PC-3 (cell line): ENCODE results near the gene TBCC. TPM values are rescaled to one million over a fixed set of nuclear protein-coding genes. Genes with fewer than 3 reads are reported as not detected.

ENCODE experiments used
- ATAC-seq: fragments of 200-7000 bp; cut with Tn5 transposase; 2 replicates; pipeline ENCODE4 v1.9.1; 2020; ENCODE audit warnings: mild to moderate bottlenecking, moderate library complexity
- BruUV-seq: library from RNA; stranded (reverse); fragments of 400-500 nt; replicated peaks from 2 replicates; lab custom pipeline; 2021; lab: Mats Ljungman, UMichigan
- CTCF ChIA-PET: fragments of 300-600 bp; sonication (Branson Sonifier 250); formaldehyde crosslinking; loops from one replicate; lab custom pipeline; 2022; ENCODE audit warnings: antibody characterized with exemption; lab: Charles Lee
- POLR2A ChIA-PET: fragments of 300-600 bp; sonication (Branson Sonifier 250); formaldehyde crosslinking; loops from one replicate; lab custom pipeline; 2022; ENCODE audit warnings: antibody characterized with exemption; ENCODE audit not compliant: unreplicated experiment; lab: Charles Lee
- DNase-seq: peaks from one replicate; pipeline ENCODE4 v3.0.0-alpha.2; 2015
- H2AFZ ChIP-seq: fragments of 300-600 bp; sonication (generic); 2 replicates; pipeline ENCODE4 v1.6.0; 2016; ENCODE audit warnings: antibody characterized with exemption, low read length
- H3F3A ChIP-seq: fragments of 300-600 bp; sonication (generic); one replicate; pipeline ENCODE4 v1.6.0; 2017; ENCODE audit warnings: antibody characterized with exemption, low read length, control low read depth, mild to moderate bottlenecking; ENCODE audit not compliant: unreplicated experiment
- H3K27ac ChIP-seq: fragments of 300-600 bp; sonication (generic); 2 replicates; pipeline ENCODE4 v1.5.1; 2016; ENCODE audit warnings: mild to moderate bottlenecking, low read length
- H3K27me3 ChIP-seq: fragments of 300-600 bp; sonication (generic); 2 replicates; pipeline ENCODE4 v1.6.1; 2016; ENCODE audit warnings: low read length, mixed read lengths
- H3K36me3 ChIP-seq: fragments of 300-600 bp; sonication (generic); 2 replicates; pipeline ENCODE4 v1.6.1; 2016; ENCODE audit warnings: low read depth, mixed run types, low read length, mixed read lengths
- H3K4me1 ChIP-seq: fragments of 300-600 bp; sonication (generic); 2 replicates; pipeline ENCODE4 v1.5.1; 2016; ENCODE audit warnings: low read length; ENCODE audit not compliant: insufficient read depth
- H3K4me2 ChIP-seq: fragments of 300-600 bp; sonication (generic); 2 replicates; pipeline ENCODE4 v1.6.0; 2016; ENCODE audit warnings: low read length
- H3K4me3 ChIP-seq: fragments of 300-600 bp; sonication (generic); 2 replicates; pipeline ENCODE4 v1.5.1; 2016; ENCODE audit warnings: mild to moderate bottlenecking, low read length, mixed read lengths
- H3K79me2 ChIP-seq: fragments of 300-600 bp; sonication (generic); 2 replicates; pipeline ENCODE4 v1.6.1; 2017; ENCODE audit warnings: low read length, mixed read lengths
- H3K9ac ChIP-seq: fragments of 300-600 bp; sonication (generic); 2 replicates; pipeline ENCODE4 v1.6.0; 2016; ENCODE audit warnings: mild to moderate bottlenecking, low read length
- H3K9me2 ChIP-seq: fragments of 300-600 bp; sonication (generic); replicated peaks from 2 replicates; pipeline ENCODE4 v1.6.1; 2016; ENCODE audit warnings: mixed run types, low read length, mixed read lengths
- H3K9me3 ChIP-seq: fragments of 300-600 bp; sonication (generic); 2 replicates; pipeline ENCODE4 v1.6.1; 2016; ENCODE audit warnings: low read length, mixed read lengths
- H4K20me1 ChIP-seq: fragments of 300-600 bp; sonication (generic); 2 replicates; pipeline ENCODE4 v1.6.1; 2016; ENCODE audit warnings: low read length, mixed read lengths
- CTCF ChIP-seq: fragments of 300-600 bp; sonication (generic); conservative IDR thresholded peaks from 2 replicates; pipeline ENCODE4 v1.5.1; 2017; ENCODE audit warnings: antibody characterized with exemption, low read depth, mild to moderate bottlenecking, low read length
- EZH2 ChIP-seq: fragments of 300-600 bp; sonication (generic); IDR thresholded peaks from one replicate; pipeline ENCODE4 v1.6.1; 2017; ENCODE audit warnings: antibody characterized with exemption, mild to moderate bottlenecking, low read length; ENCODE audit not compliant: unreplicated experiment
- EZH2phosphoT487 ChIP-seq: fragments of 300-600 bp; sonication (generic); IDR thresholded peaks from 2 replicates; pipeline ENCODE4 v1.6.1; 2018; ENCODE audit warnings: mild to moderate bottlenecking, antibody characterized with exemption, low read length, borderline replicate concordance
- intact Hi-C: fragments of 100-400 bp; cut with micrococcal nuclease; formaldehyde crosslinking; loops from 2 replicates; pipeline ENCODE4 v1.9.0; 2023
- total RNA-seq: library from RNA; depleted of rRNA; stranded (reverse); fragments of >200 nt; gene quantifications from 2 replicates; pipeline ENCODE4 v1.2.3, GENCODE V29; 2014

TBCC gene
- total RNA-seq, 1 experiment from 2014 or later, result 32.3 TPM

DNA sequence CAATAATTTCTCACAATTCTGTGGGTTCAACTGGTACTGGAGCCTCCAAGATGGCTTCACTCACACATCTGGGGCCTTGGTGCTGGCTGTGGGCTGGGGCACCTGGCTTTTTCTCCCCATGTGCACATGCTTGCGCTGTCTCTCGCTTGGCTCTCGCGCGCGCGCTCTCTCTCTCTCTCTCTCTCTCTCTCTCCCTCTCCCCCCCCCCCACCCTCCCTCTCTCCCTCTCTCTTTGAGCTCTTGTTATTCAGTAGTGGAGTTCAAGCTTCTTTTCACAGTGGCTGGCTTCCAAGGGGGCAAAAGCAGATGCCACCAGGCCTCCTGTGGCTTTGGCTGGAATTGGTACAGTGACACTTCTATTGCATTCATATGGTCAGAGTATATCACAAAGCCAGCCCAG is 10.8 kb upstream of the TBCC start:
- BruUV-seq, result no TSS peak
- H3K4me3 ChIP-seq, result no peak overlapping the region
- no peak for ATAC-seq
- no peak overlapping the region for H2AFZ ChIP-seq
- H3K79me2 ChIP-seq, result no peaks in the 10 kb centered on the region
- no peaks in the 10 kb centered on the region for H4K20me1 ChIP-seq
- CTCF ChIA-PET, result no interaction called here
- H3K9me2 ChIP-seq, result no peaks in the 10 kb centered on the region
- H3K27ac ChIP-seq, result no peak overlapping the region
- DNase-seq, result no peak
- TF ChIP-seq CTCF, result no peak
- TF ChIP-seq EZH2phosphoT487, result no peak
- TF ChIP-seq EZH2, result no peak
- intact Hi-C loops, result no loop called here
- POLR2A ChIA-PET, result no interaction called here
- H3K4me1 ChIP-seq, result no peaks in the 10 kb centered on the region
- H3K27me3 ChIP-seq, result no peaks in the 10 kb centered on the region
- H3F3A ChIP-seq, result no peaks in the 10 kb centered on the region
- H3K4me2 ChIP-seq, result no peak overlapping the region
- H3K36me3 ChIP-seq, result no peaks in the 10 kb centered on the region
- H3K9ac ChIP-seq, result no peak overlapping the region
- no peaks in the 10 kb centered on the region for H3K9me3 ChIP-seq

DNA sequence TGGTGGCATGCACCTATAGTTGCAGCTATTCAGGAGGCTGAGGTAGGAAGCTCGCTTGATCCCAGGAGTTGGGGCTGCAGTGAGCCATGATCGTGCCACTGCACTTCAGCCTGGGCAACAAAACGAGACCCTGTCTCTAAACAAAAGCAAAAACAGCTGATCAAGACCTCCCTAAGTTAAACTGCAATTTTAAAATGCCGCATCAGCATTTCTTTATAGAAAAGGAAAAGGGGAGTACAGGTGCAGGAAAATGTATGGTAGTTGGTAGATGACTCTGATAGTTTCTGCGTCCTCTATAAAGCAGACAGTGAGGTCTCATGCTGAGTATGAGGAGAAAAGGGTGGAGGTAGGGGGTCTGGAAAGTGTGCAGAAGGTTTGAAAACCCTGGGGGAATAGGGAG is 8.9 kb upstream of the TBCC start:
- Histone ChIP-seq H3K27ac (no peak overlapping the region), H4K20me1 (no peaks in the 10 kb centered on the region), H3K27me3 (no peaks in the 10 kb centered on the region), H3K4me1 (no peaks in the 10 kb centered on the region), H3K4me3 (no peak overlapping the region), H3K4me2 (no peak overlapping the region), H3F3A (no peaks in the 10 kb centered on the region), H3K9me3 (no peaks in the 10 kb centered on the region), H3K9ac (no peak overlapping the region), H3K36me3 (no peaks in the 10 kb centered on the region), H3K9me2 (no peaks in the 10 kb centered on the region), H2AFZ (no peak overlapping the region), H3K79me2 (no peaks in the 10 kb centered on the region)
- DNase-seq (no peak), ATAC-seq (no peak)
- POLR2A ChIA-PET, result no interaction called here
- intact Hi-C loops, result no loop called here
- no TSS peak for BruUV-seq
- TF ChIP-seq CTCF (no peak), EZH2phosphoT487 (no peak), EZH2 (no peak)
- CTCF ChIA-PET, result no interaction called here

DNA sequence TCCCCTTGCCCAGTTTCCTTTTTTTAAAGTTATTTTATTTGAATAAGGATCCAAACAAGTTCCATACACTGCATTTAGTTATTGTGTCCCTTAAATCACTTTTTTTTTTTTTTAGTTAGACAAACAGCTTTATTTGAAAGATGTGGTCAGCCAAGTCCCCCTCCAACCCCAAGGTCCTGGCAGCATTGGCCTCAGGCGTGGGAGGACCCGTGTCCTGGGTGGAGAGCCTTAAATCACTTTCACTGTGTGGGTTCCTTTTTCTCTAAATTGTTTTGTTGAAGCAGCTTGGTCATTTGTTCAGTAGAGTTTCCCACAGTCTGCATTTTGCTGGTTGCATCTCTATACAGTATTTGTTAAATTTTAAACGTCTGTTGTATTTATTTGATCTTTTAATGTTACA is 5.2 kb upstream of the TBCC start:
- Histone ChIP-seq H3K9me2 (no peaks in the 10 kb centered on the region), H3K27ac (no peak overlapping the region), H3K4me2 (no peak overlapping the region), H3K4me3 (no peak overlapping the region), H3F3A (no peaks in the 10 kb centered on the region), H2AFZ (no peak overlapping the region), H3K9ac (no peak overlapping the region), H3K79me2 (0 out of 2 replicates have a peak, but pooled peaks cover 7% of the 10 kb centered on the region), H4K20me1 (no peaks in the 10 kb centered on the region), H3K4me1 (peaks cover 15% of the 10 kb centered on the region), H3K9me3 (no peaks in the 10 kb centered on the region), H3K36me3 (no peaks in the 10 kb centered on the region), H3K27me3 (no peaks in the 10 kb centered on the region)
- DNase-seq (no peak), ATAC-seq (no peak)
- ChIA-PET POLR2A (no interaction called here), CTCF (no interaction called here)
- BruUV-seq, result no TSS peak
- intact Hi-C loops, result no loop called here
- TF ChIP-seq EZH2 (no peak), CTCF (no peak), EZH2phosphoT487 (no peak)
